WTC11 (cell line): ENCODE measurements around the gene SORCS2. TPM values are rescaled to one million over a fixed set of nuclear protein-coding genes. Genes with fewer than 3 reads are reported as not detected.

Experiments used
- ATAC-seq: fragments of 200-7000 bp; cut with Tn5 transposase; 2 replicates; pipeline ENCODE4 v1.10.0; 2021; ENCODE audit warnings: mild to moderate bottlenecking, moderate library complexity
- CTCF ChIA-PET: fragments of 300-600 bp; sonication (Branson Sonifier 250); formaldehyde crosslinking; loops from one replicate; lab custom pipeline; 2021; ENCODE audit warnings: antibody characterized with exemption; lab: Charles Lee
- POLR2A ChIA-PET: fragments of 350-600 bp; sonication (Branson Sonifier 250); formaldehyde crosslinking; loops from one replicate; lab custom pipeline; 2021; ENCODE audit warnings: antibody characterized with exemption; lab: Charles Lee
- DNase-seq: peaks from one replicate; pipeline ENCODE4 v3.0.0; 2021; ENCODE audit warnings: low spot score
- H3K27ac Mint-ChIP-seq: 2 replicates; pipeline ENCODE4 v1.8.0; 2021; ENCODE audit warnings: mixed read lengths
- H3K27me3 Mint-ChIP-seq: 2 replicates; pipeline ENCODE4 v1.8.0; 2021; ENCODE audit warnings: low read depth, mild to moderate bottlenecking, moderate library complexity, mixed read lengths
- H3K36me3 Mint-ChIP-seq: 2 replicates; pipeline ENCODE4 v1.8.0; 2021; ENCODE audit warnings: mixed read lengths
- H3K4me1 Mint-ChIP-seq: 2 replicates; pipeline ENCODE4 v1.8.0; 2022; ENCODE audit warnings: mixed read lengths
- H3K4me3 Mint-ChIP-seq: 2 replicates; pipeline ENCODE4 v1.8.0; 2021; ENCODE audit warnings: mild to moderate bottlenecking, moderate library complexity, mixed read lengths
- H3K9me3 Mint-ChIP-seq: 2 replicates; pipeline ENCODE4 v1.8.0; 2021; ENCODE audit warnings: mixed read lengths
- CBFB ChIP-seq: sonication (generic); formaldehyde crosslinking; IDR thresholded peaks from 2 replicates; pipeline ENCODE4 v1.8.1; 2022; ENCODE audit warnings: mild to moderate bottlenecking, low read depth, missing genetic modification reagents
- CREB1 ChIP-seq: sonication (generic); formaldehyde crosslinking; IDR thresholded peaks from 2 replicates; pipeline ENCODE4 v1.8.0; 2023; ENCODE audit warnings: mild to moderate bottlenecking, missing genetic modification reagents
- ELF4 ChIP-seq: sonication (generic); formaldehyde crosslinking; IDR thresholded peaks from 2 replicates; pipeline ENCODE4 v1.8.1; 2022; ENCODE audit warnings: low read depth, mild to moderate bottlenecking, moderate library complexity, missing genetic modification reagents
- EMX1 ChIP-seq: fragments of 250-450 bp; sonication (Bioruptor Pico); IDR thresholded peaks from 2 replicates; pipeline ENCODE4 v1.8.0; 2021; ENCODE audit warnings: mild to moderate bottlenecking
- ETV6 ChIP-seq: sonication (generic); formaldehyde crosslinking; IDR thresholded peaks from 2 replicates; pipeline ENCODE4 v1.8.1; 2022; ENCODE audit warnings: mild to moderate bottlenecking, missing genetic modification reagents
- FOXJ3 ChIP-seq: sonication (generic); formaldehyde crosslinking; IDR thresholded peaks from 2 replicates; pipeline ENCODE4 v1.9.0; 2021; ENCODE audit warnings: missing genetic modification reagents, mild to moderate bottlenecking, borderline replicate concordance
- GRHL2 ChIP-seq: fragments of 250-450 bp; sonication (Bioruptor Pico); IDR thresholded peaks from 2 replicates; pipeline ENCODE4 v1.8.0; 2022; ENCODE audit warnings: mild to moderate bottlenecking, moderate library complexity; ENCODE audit not compliant: insufficient replicate concordance, severe bottlenecking
- IRF2 ChIP-seq: sonication (generic); formaldehyde crosslinking; IDR thresholded peaks from 2 replicates; pipeline ENCODE4 v1.8.0; 2022; ENCODE audit warnings: low read depth, missing genetic modification reagents, borderline replicate concordance
- MYBL2 ChIP-seq: sonication (generic); formaldehyde crosslinking; IDR thresholded peaks from 2 replicates; pipeline ENCODE4 v1.8.1; 2023; ENCODE audit warnings: mild to moderate bottlenecking, moderate library complexity, missing genetic modification reagents
- NFATC4 ChIP-seq: fragments of 250-450 bp; sonication (Bioruptor Pico); IDR thresholded peaks from 2 replicates; pipeline ENCODE4 v1.9.0; 2021; ENCODE audit warnings: mild to moderate bottlenecking
- NR3C1 ChIP-seq: sonication (generic); formaldehyde crosslinking; conservative IDR thresholded peaks from 2 replicates; pipeline ENCODE4 v1.8.1; 2023; ENCODE audit warnings: low read depth, mild to moderate bottlenecking, missing genetic modification reagents
- OVOL2 ChIP-seq: fragments of 250-450 bp; sonication (Bioruptor Pico); IDR thresholded peaks from 2 replicates; pipeline ENCODE4 v1.9.0; 2021; ENCODE audit warnings: mild to moderate bottlenecking, borderline replicate concordance
- PRRX2 ChIP-seq: fragments of 250-450 bp; sonication (Bioruptor Pico); IDR thresholded peaks from 2 replicates; pipeline ENCODE4 v1.8.0; 2021; ENCODE audit warnings: mild to moderate bottlenecking
- RORB ChIP-seq: fragments of 250-450 bp; sonication (Bioruptor Pico); IDR thresholded peaks from 2 replicates; pipeline ENCODE4 v1.9.0; 2021; ENCODE audit warnings: mild to moderate bottlenecking
- SMAD4 ChIP-seq: sonication (generic); formaldehyde crosslinking; IDR thresholded peaks from 2 replicates; pipeline ENCODE4 v1.8.0; 2022; ENCODE audit warnings: mild to moderate bottlenecking, missing genetic modification reagents
- SOX15 ChIP-seq: fragments of 250-450 bp; sonication (Bioruptor Pico); IDR thresholded peaks from 2 replicates; pipeline ENCODE4 v1.9.0; 2021; ENCODE audit warnings: mild to moderate bottlenecking
- SP1 ChIP-seq: sonication (generic); formaldehyde crosslinking; conservative IDR thresholded peaks from 2 replicates; pipeline ENCODE4 v1.8.1; 2022; ENCODE audit warnings: missing genetic modification reagents
- ZNF138 ChIP-seq: sonication (generic); formaldehyde crosslinking; conservative IDR thresholded peaks from 2 replicates; pipeline ENCODE4 v1.8.1; 2022; ENCODE audit warnings: mild to moderate bottlenecking, moderate library complexity, missing genetic modification reagents
- ZNF232 ChIP-seq: sonication (generic); formaldehyde crosslinking; IDR thresholded peaks from 2 replicates; pipeline ENCODE4 v1.8.0; 2022; ENCODE audit warnings: mild to moderate bottlenecking, missing genetic modification reagents
- ZNF317 ChIP-seq: sonication (generic); formaldehyde crosslinking; IDR thresholded peaks from 2 replicates; pipeline ENCODE4 v1.8.1; 2023; ENCODE audit warnings: low read depth, mild to moderate bottlenecking, moderate library complexity, missing genetic modification reagents, borderline replicate concordance
- total RNA-seq: library from RNA; stranded (reverse); gene quantifications from 3 replicates; pipeline ENCODE4 v1.2.3, GENCODE V29; 2021
- TF ChIP-seq, protein P1 (sequence below): sonication (generic); formaldehyde crosslinking; IDR thresholded peaks from 2 replicates; pipeline ENCODE4 v1.8.1; 2022; ENCODE audit warnings: low read depth, missing genetic modification reagents, borderline replicate concordance
- TF ChIP-seq, protein P2 (sequence below): sonication (generic); formaldehyde crosslinking; IDR thresholded peaks from 2 replicates; pipeline ENCODE4 v1.8.1; 2023; ENCODE audit warnings: mild to moderate bottlenecking, missing genetic modification reagents, moderate library complexity
- TF ChIP-seq, protein P3 (sequence below): sonication (generic); formaldehyde crosslinking; IDR thresholded peaks from 2 replicates; pipeline ENCODE4 v1.8.1; 2023; ENCODE audit warnings: mild to moderate bottlenecking, missing genetic modification reagents
- TF ChIP-seq, protein P4 (sequence below): sonication (generic); formaldehyde crosslinking; IDR thresholded peaks from 2 replicates; pipeline ENCODE4 v1.8.1; 2023; ENCODE audit warnings: mild to moderate bottlenecking, moderate library complexity, missing genetic modification reagents

Gene SORCS2
- total RNA-seq, 1 experiment from 2014 or later = 6.6 TPM

DNA sequence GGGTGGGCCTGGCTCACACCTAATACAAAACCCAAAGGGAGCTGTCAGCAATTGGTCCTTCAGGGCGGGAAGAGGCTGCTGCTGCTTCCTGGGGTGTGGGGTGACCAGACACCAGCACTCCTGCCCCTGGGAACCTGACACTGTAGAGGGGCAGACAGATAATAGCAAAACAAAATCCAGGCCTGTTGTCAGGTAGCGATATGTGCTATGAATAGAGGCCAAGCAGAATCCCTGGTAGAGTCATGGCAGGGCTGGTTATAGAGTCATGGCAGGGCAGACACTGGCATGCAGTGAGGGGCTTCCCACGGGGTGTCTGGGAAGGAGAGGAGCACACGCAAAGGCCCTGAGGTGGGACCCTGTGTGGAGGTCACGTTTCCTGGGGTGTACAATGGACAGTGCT is 321.9 kb downstream of the SORCS2 start:
- H3K9me3 Mint-ChIP-seq = no peaks in the 10 kb centered on the region
- DNase-seq = no peak
- H3K27ac Mint-ChIP-seq = no peak overlapping the region
- ATAC-seq = no peak
- peaks cover 21% of the 10 kb centered on the region for H3K4me1 Mint-ChIP-seq
- CTCF ChIA-PET = no interaction called here
- H3K4me3 Mint-ChIP-seq = no peak overlapping the region
- H3K36me3 Mint-ChIP-seq = no peaks in the 10 kb centered on the region
- H3K27me3 Mint-ChIP-seq = no peaks in the 10 kb centered on the region
- TF ChIP-seq EMX1 (CRISPR knock-in tag) (no peak), OVOL2 (CRISPR knock-in tag) (no peak), SP1 (CRISPR knock-in tag) (no peak), ETV6 (CRISPR knock-in tag) (no peak), CBFB (no peak), IRF2 (CRISPR knock-in tag) (no peak)
- TF ChIP-seq, protein P1, sequence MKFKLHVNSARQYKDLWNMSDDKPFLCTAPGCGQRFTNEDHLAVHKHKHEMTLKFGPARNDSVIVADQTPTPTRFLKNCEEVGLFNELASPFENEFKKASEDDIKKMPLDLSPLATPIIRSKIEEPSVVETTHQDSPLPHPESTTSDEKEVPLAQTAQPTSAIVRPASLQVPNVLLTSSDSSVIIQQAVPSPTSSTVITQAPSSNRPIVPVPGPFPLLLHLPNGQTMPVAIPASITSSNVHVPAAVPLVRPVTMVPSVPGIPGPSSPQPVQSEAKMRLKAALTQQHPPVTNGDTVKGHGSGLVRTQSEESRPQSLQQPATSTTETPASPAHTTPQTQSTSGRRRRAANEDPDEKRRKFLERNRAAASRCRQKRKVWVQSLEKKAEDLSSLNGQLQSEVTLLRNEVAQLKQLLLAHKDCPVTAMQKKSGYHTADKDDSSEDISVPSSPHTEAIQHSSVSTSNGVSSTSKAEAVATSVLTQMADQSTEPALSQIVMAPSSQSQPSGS (CRISPR knock-in tag) = no peak
- TF ChIP-seq, protein P2, sequence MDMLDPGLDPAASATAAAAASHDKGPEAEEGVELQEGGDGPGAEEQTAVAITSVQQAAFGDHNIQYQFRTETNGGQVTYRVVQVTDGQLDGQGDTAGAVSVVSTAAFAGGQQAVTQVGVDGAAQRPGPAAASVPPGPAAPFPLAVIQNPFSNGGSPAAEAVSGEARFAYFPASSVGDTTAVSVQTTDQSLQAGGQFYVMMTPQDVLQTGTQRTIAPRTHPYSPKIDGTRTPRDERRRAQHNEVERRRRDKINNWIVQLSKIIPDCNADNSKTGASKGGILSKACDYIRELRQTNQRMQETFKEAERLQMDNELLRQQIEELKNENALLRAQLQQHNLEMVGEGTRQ (CRISPR knock-in tag) = no peak
- TF ChIP-seq, protein P3, sequence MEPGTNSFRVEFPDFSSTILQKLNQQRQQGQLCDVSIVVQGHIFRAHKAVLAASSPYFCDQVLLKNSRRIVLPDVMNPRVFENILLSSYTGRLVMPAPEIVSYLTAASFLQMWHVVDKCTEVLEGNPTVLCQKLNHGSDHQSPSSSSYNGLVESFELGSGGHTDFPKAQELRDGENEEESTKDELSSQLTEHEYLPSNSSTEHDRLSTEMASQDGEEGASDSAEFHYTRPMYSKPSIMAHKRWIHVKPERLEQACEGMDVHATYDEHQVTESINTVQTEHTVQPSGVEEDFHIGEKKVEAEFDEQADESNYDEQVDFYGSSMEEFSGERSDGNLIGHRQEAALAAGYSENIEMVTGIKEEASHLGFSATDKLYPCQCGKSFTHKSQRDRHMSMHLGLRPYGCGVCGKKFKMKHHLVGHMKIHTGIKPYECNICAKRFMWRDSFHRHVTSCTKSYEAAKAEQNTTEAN (CRISPR knock-in tag) = no peak
- TF ChIP-seq, all 79 proteins: peak for 0
- POLR2A ChIA-PET = no interaction called here

DNA sequence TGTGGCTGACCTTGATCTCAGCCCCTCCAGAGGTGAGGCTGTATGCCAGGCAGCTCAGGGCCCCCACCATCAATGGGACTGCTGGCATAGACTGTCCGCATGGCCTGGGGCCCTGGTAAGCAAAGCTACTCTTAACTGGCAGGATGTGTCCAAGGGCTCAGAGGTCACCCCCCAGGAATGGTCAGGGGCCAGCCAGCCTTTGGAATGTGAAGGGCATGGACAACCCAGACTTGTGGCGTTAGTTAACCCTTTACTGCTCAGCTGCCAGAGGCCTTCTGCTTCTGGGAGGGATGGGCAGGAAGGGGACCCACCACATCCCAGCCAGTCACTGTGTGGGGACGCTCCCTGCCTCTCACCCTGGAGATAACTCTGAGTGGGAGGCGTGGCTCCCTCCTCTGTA is 322.5 kb downstream of the SORCS2 start:
- ChIA-PET POLR2A (interaction anchor here (0.7 kb wide), 1 partner anchor 185 kb away, joined by 3 read pairs; no protein-coding TSS in a partner anchor), CTCF (no interaction called here)
- H3K36me3 Mint-ChIP-seq = no peaks in the 10 kb centered on the region
- H3K9me3 Mint-ChIP-seq = no peaks in the 10 kb centered on the region
- H3K27me3 Mint-ChIP-seq = no peaks in the 10 kb centered on the region
- ATAC-seq (no peak), DNase-seq (no peak)
- H3K4me3 Mint-ChIP-seq = no peak overlapping the region
- H3K27ac Mint-ChIP-seq = no peak overlapping the region
- H3K4me1 Mint-ChIP-seq = peaks cover 21% of the 10 kb centered on the region
- TF ChIP-seq NFATC4 (CRISPR knock-in tag) (no peak), MYBL2 (CRISPR knock-in tag) (no peak), ZNF317 (CRISPR knock-in tag) (no peak), NR3C1 (CRISPR knock-in tag) (no peak), GRHL2 (CRISPR knock-in tag) (no peak), ZNF138 (CRISPR knock-in tag) (no peak), CREB1 (CRISPR knock-in tag) (no peak), ZNF232 (CRISPR knock-in tag) (no peak), ELF4 (CRISPR knock-in tag) (no peak), RORB (CRISPR knock-in tag) (no peak), FOXJ3 (CRISPR knock-in tag) (no peak), SMAD4 (CRISPR knock-in tag) (no peak), SOX15 (CRISPR knock-in tag) (no peak), PRRX2 (no peak)
- TF ChIP-seq, protein P4, sequence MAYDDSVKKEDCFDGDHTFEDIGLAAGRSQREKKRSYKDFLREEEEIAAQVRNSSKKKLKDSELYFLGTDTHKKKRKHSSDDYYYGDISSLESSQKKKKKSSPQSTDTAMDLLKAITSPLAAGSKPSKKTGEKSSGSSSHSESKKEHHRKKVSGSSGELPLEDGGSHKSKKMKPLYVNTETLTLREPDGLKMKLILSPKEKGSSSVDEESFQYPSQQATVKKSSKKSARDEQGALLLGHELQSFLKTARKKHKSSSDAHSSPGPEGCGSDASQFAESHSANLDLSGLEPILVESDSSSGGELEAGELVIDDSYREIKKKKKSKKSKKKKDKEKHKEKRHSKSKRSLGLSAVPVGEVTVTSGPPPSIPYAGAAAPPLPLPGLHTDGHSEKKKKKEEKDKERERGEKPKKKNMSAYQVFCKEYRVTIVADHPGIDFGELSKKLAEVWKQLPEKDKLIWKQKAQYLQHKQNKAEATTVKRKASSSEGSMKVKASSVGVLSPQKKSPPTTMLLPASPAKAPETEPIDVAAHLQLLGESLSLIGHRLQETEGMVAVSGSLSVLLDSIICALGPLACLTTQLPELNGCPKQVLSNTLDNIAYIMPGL = no peak
